HUES64 (cell line): Measurements from ENCODE around the gene ASB1.
"Not testable (repeated sequence)": the region's sequence is repeated elsewhere in the genome, so short reads cannot be mapped to it uniquely, and the experiment has no call there.

ENCODE experiments used
- H3K27ac ChIP-seq: 2 replicates; pipeline ENCODE4 v1.7.0; 2013; ENCODE audit warnings: low read depth, low read length, inconsistent platforms
- H3K27me3 ChIP-seq: 2 replicates; pipeline ENCODE4 v1.6.1; 2013; ENCODE audit warnings: mild to moderate bottlenecking, low read length; ENCODE audit not compliant: insufficient read depth
- H3K36me3 ChIP-seq: 2 replicates; pipeline ENCODE4 v1.6.1; 2013; ENCODE audit warnings: mild to moderate bottlenecking, low read length; ENCODE audit not compliant: insufficient read depth
- H3K4me1 ChIP-seq: 2 replicates; pipeline ENCODE4 v1.6.1; 2013; ENCODE audit warnings: mild to moderate bottlenecking, low read length, moderate library complexity; ENCODE audit not compliant: insufficient read depth
- H3K4me3 ChIP-seq: 2 replicates; pipeline ENCODE4 v1.5.1; 2013; ENCODE audit warnings: mild to moderate bottlenecking, low read length, moderate library complexity
- H3K9ac ChIP-seq: 2 replicates; pipeline ENCODE4 v1.6.1; 2013; ENCODE audit warnings: mild to moderate bottlenecking, low read depth, low read length
- H3K9me3 ChIP-seq: 2 replicates; pipeline ENCODE4 v1.6.1; 2013; ENCODE audit warnings: low read depth, low read length; ENCODE audit not compliant: insufficient read depth
- WGBS: fragments of 150-250, 120-280 bp; methylation state at CpG from one replicate; pipeline ENCODE4 v1.1.7; 2013; ENCODE audit warnings: missing lambda C conversion rate; 5-methylcytosine and 5-hydroxymethylcytosine counted together

Gene ASB1

DNA sequence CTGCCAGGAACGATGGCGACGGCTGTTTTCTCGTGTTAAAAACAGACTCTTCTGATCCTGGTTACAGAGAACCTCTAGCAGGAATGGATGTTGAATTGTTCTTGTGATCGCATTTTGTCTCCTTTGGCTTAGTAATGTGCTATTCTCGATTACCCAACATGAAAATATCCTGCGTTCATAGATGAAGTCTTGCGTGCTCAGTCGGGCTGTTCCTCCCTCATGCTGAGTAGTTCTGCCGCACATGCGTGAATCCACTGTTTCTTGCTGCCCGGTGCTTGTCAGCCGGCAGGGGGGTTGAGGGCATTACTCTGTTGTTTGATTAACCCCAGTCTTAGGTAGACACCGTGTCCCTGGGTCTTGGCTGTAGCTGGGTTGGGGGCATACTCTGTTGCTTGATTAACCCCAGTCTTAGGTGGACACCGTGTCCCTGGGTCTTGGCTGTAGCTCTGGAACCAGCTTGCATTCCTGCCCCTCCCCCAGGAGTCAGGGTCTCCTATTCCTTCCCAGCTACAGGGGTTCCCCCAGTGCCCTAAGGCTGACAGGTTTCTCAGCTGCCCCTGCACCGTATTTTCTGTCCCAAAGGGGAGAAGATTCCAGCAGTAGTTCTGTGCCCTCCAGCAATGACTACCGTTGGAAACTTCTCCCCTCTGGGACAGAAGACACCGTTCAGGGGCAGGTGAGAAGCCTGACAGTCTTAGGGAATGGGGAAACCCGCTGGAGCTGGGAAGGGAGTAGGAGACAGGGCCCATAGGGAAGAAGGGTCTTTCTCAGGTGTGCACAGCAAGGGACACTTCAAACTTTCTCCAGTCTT is 22.1 kb upstream of the ASB1 start:
- WGBS = 87% methylated on average over 19 of the region's 19 CpGs

DNA sequence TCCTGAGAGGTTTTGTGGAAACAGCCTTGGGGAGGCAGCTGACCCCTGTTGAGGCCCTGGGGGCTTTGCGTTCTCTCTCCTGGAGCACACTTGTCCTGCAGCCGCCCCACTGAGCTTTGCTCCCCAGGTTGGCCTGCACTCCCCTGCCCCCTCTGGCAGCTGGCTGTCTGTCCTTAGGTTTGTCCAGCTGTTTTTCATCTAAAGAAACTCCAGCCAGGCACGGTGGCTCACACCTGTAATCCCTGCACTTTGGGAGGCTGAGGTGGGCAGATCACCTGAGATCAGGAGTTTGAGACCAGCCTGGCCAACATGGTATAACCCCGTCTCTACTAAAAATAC is 21.5 kb upstream of the ASB1 start:
- not testable (repeated sequence) for H3K27ac ChIP-seq, H3K27me3 ChIP-seq, H3K36me3 ChIP-seq, H3K4me3 ChIP-seq, H3K9ac ChIP-seq, H3K9me3 ChIP-seq
- 89% methylated on average over 4 of the region's 4 CpGs for WGBS
- peaks cover 14% of the 10 kb centered on the region; the same call in 1 of the 2 replicates for H3K4me1 ChIP-seq

More for the DNA sequence above, 22.1 kb upstream of the ASB1 start:
- peaks cover 11% of the 10 kb centered on the region; the same call in 1 of the 2 replicates for H3K4me1 ChIP-seq
- H3K27me3 ChIP-seq = no peaks in the 10 kb centered on the region
- H3K9ac ChIP-seq = peak overlapping the region; percentile 32; the same call in 1 of the 2 replicates
- H3K27ac ChIP-seq = no peak overlapping the region
- H3K4me3 ChIP-seq = no peak overlapping the region
- peaks cover 10% of the 10 kb centered on the region for H3K36me3 ChIP-seq
- no peaks in the 10 kb centered on the region for H3K9me3 ChIP-seq

DNA sequence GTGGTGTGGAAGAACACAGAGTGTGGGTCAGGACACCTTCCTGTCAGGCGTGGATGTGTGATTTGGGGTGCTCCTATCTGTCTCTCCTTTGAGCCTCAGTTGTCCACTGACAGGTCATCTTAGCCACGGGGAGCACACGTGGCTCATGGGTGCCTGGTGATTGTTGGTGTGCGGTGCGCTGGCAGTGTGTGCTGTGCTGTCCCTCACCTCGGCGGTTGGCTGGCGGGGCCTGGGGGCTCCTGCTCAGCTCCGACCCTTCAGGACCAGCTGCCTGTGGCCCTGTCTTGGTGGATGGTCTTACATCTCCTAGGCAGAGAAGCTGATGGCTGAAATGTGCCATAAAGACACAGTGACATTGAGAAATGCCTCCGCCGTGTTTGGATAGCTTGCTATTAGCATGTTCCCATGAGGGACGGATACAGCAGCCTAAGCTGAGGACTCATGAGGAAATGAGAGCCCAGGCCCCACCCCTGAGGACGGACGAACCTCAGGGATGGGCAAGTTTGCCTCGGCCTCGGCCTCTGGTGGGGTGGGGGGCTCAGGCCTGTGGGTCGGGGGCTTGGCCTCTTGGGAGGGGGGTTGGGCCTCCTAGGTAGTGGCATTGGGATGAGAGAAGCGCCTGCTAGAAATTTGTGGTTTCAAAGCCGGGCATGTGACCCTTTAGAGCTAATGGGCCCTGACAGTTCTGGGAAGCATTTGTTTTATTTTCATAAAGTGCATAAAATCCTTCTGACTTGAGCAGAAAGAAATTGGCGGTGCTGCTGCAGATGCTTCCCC is 20.3 kb upstream of the ASB1 start:
- H3K9ac ChIP-seq = no peak overlapping the region
- 95% methylated on average over 20 of the region's 20 CpGs for WGBS
- peaks cover 3% of the 10 kb centered on the region; the same call in 1 of the 2 replicates for H3K36me3 ChIP-seq

GRCh38 chr2:238406998-238407285 is 19.8 kb upstream of the ASB1 start:
- Histone ChIP-seq H3K9ac (no peak overlapping the region), H3K27me3 (no peaks in the 10 kb centered on the region), H3K4me3 (no peak overlapping the region), H3K36me3 (0 out of 2 replicates have a peak, but pooled peaks cover 3% of the 10 kb centered on the region), H3K9me3 (no peaks in the 10 kb centered on the region), H3K27ac (no peak overlapping the region), H3K4me1 (peaks cover 14% of the 10 kb centered on the region; the same call in 1 of the 2 replicates)
- 89% methylated on average over 8 of the region's 8 CpGs for WGBS

More for the DNA sequence above, 20.3 kb upstream of the ASB1 start:
- no peak overlapping the region for H3K27ac ChIP-seq
- H3K4me3 ChIP-seq = no peak overlapping the region
- peaks cover 14% of the 10 kb centered on the region; the same call in 1 of the 2 replicates for H3K4me1 ChIP-seq
- H3K27me3 ChIP-seq = no peaks in the 10 kb centered on the region
- H3K9me3 ChIP-seq = no peaks in the 10 kb centered on the region

DNA sequence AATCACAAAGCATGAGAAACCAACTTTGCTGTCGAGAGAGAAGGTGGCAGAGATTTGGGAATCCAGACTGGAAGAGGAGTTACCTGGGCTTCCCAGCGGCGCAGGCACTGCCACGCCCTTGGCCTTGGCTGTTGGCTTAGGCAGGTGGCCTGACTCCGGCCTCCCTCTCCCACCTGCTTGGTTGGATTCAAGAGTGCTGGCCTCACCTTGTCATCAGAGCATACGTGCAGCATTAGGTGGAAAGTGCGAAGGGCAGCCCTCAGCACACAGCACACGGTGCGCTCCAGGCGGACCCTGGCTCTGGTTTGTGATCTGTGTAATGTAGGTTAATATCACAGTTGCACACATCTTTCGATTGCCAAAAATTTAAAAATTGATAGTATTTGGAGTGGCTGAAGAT is 19.2 kb upstream of the ASB1 start:
- H3K4me1 ChIP-seq = peaks cover 14% of the 10 kb centered on the region; the same call in 1 of the 2 replicates
- H3K4me3 ChIP-seq = no peak overlapping the region
- no peaks in the 10 kb centered on the region for H3K9me3 ChIP-seq
- H3K9ac ChIP-seq = no peak overlapping the region
- H3K27ac ChIP-seq = no peak overlapping the region
- 98% methylated on average over 11 of the region's 11 CpGs for WGBS
- no peaks in the 10 kb centered on the region for H3K27me3 ChIP-seq
- H3K36me3 ChIP-seq = 0 out of 2 replicates have a peak, but pooled peaks cover 3% of the 10 kb centered on the region

DNA sequence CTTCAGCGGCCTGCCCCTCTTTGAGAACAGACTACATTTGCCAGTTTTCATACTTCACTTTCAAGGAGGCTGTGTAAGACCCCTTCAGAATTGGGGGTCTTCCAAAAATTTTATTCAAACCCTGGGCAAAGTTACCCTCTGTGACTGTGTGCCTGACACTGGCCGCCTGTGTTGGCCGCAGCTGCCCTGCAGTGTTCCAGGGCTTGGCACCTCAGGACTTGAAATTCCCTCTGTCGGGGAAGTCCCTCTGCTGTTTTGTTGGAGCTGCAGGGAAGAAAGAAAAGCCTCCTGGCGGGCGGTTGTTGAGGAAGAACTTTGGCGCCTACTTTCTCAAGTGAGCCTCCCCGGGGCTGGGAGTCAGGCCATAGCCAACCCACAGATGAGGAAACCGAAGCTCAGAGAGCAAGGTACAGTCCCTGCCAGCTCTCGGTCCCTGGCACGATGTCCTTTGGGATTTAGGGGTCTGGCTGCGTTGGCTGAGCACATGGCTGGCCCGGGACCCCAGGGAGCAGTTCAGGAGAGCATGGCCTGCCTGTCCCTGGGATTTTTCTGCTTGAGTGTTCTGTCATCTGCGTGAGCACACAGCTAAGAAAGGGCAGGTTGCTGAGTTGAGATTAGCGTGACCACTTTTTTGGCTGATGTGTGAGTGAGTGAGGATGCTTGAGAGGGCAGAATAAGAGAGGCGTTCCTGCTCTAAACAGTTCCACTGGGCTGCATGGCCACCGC is 17.9 kb upstream of the ASB1 start:
- 89% methylated on average over 17 of the region's 17 CpGs for WGBS

DNA sequence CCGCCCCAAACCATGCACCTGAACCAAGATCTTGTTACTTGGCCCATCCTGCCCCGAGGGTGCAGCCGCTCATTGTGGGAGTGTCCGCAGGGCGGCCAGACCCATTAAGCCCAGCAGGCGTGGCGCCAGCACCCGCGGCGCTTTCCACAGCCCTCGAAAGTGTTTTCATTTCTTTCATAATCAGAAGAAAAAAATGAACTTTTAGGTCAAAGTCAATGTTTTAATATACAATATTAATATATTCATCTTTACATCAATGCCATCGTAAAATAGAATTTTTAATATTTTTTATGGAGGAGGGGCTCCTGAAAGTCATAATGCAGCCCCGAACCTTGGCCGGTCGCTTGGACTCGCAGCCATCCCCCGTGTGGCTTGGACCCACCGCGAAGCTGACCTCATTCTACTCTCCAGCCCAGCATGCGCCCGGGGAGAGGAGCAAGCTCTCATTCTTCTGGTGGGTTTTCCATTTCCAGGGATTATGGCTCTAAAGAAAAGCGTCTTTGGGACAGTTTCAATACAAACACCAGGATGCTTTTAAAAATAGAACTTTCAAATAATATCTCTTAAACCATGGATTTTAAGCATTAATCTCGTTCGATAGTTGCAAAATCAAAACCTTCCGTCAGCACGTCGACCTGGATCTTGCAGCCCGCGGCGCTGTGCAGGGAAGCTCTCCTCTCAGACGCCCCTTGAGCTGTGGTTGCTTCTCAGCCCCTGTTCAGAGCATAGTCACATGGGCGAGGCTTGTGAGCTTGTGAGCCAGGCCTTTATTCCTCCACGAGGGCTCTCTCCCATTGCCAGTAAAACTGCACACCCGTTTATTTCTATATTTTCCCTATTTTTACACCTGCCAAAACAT is 17.2 kb upstream of the ASB1 start:
- H3K27ac ChIP-seq = no peak overlapping the region
- no peaks in the 10 kb centered on the region for H3K9me3 ChIP-seq
- H3K9ac ChIP-seq = no peak overlapping the region
- H3K4me1 ChIP-seq = peaks cover 10% of the 10 kb centered on the region; the same call in 1 of the 2 replicates
- WGBS = 94% methylated on average over 31 of the region's 34 CpGs
- no peaks in the 10 kb centered on the region for H3K36me3 ChIP-seq
- H3K27me3 ChIP-seq = no peaks in the 10 kb centered on the region
- no peak overlapping the region for H3K4me3 ChIP-seq

More for the DNA sequence above, 17.9 kb upstream of the ASB1 start:
- no peaks in the 10 kb centered on the region for H3K36me3 ChIP-seq
- H3K9me3 ChIP-seq = no peaks in the 10 kb centered on the region
- H3K4me1 ChIP-seq = peaks cover 14% of the 10 kb centered on the region; the same call in 1 of the 2 replicates
- H3K4me3 ChIP-seq = no peak overlapping the region
- H3K27me3 ChIP-seq = no peaks in the 10 kb centered on the region
- no peak overlapping the region for H3K27ac ChIP-seq
- no peak overlapping the region for H3K9ac ChIP-seq

DNA sequence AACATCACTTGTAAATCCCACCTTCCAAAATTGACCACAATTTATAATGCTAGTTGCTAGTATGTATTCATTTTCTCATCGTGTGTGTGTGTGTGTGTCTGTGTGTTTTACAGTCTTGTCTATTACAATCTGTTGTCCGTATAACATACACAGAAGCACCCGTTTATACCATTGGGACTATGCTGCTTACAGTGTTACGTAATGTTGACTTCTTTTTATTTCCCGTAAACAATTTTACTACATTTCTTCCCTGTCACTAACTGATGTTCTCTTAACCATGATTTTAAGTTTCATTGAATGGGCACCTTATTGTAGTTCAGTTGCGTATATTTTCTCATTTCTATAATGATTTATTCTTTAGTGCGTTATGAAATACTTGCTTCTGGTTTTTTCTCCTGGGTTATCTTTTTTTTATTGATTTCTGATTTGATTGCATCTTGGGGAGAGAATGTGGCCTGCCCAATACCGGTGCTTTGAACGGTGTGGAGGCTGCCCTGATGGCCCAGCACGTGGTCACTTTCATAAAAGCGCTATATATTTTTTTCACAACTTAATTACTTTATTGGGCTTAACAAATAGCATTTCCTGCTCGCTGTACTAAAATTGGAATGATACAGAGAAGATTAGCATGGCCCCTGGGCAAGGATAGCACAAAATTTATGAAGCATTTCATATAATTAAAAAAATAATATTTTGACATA is 14.5 kb upstream of the ASB1 start:
- 93% methylated on average over 9 of the region's 12 CpGs for WGBS
- Histone ChIP-seq H3K9ac (no peak overlapping the region), H3K4me1 (peaks cover 6% of the 10 kb centered on the region; the same call in 1 of the 2 replicates), H3K27me3 (no peaks in the 10 kb centered on the region), H3K9me3 (peaks cover 14% of the 10 kb centered on the region), H3K4me3 (no peak overlapping the region), H3K27ac (no peak overlapping the region), H3K36me3 (0 out of 2 replicates have a peak, but pooled peaks cover 3% of the 10 kb centered on the region)

DNA sequence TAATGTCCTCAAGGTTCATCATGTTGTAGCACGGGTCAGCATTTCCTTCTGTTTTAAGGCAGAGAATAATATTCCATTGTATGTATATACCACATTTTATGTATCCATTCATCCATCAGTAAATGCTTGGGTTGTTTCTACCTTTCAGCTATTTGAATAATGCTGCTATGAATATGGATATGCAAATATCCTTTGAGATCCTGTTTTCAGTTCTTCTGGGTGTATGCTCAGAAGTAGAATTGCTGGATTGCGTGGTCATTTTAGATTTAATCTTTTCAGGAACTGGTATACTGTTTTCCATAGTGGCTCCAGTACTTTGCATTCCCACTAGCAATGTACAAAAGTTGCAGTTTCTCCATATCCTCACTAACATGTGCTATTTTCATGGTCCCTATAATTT is 13.4 kb upstream of the ASB1 start:
- no peak overlapping the region for H3K27ac ChIP-seq
- H3K4me1 ChIP-seq = peaks cover 6% of the 10 kb centered on the region; the same call in 1 of the 2 replicates
- WGBS = 100% methylated on average over 1 of the region's 2 CpGs
- 0 out of 2 replicates have a peak, but pooled peaks cover 3% of the 10 kb centered on the region for H3K36me3 ChIP-seq
- H3K4me3 ChIP-seq = no peak overlapping the region
- no peaks in the 10 kb centered on the region for H3K27me3 ChIP-seq
- peaks cover 14% of the 10 kb centered on the region for H3K9me3 ChIP-seq
- H3K9ac ChIP-seq = no peak overlapping the region
